HG02981 (cell line): ENCODE data around the gene CACNA1C.

Source experiments
- ATAC-seq: cut with Tn5 transposase; IDR thresholded peaks from one replicate; pipeline ENCODE4 v1.9.1; 2021; ENCODE audit warnings: mild to moderate bottlenecking, moderate library complexity; ENCODE audit not compliant: unreplicated experiment

The CACNA1C gene

GRCh38 chr12:2688381-2688931, 635.7 kb downstream of the CACNA1C start:
- ATAC-seq = no peak

DNA sequence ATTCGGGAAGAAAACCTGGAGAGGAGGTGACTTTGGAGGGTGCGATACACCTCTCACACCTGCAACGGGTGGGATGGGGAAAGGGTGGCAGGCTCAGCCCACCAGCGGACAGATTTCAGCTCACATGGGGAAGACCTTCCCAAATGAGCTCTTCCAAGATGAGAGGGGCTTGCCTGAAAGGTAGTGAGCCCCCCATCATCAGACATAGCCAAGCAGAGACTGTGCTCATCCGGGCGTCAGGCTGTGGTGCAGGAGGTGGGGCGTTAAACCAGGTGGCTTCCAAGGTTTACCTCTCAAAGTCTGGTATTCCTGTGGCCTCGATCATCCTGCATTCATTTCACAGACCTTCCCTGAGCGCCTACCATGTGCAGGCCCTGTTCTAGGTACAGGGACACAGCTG, 636.6 kb downstream of the CACNA1C start:
- ATAC-seq = no peak

- no peak for ATAC-seq
Measured at GRCh38 chr12:2689879-2690278, 637.1 kb downstream of the CACNA1C start.

GRCh38 chr12:2690348-2691005, 637.7 kb downstream of the CACNA1C start:
- ATAC-seq = no peak

GRCh38 chr12:2691006-2691344, 638.2 kb downstream of the CACNA1C start:
- peak; percentile 32 for ATAC-seq

DNA sequence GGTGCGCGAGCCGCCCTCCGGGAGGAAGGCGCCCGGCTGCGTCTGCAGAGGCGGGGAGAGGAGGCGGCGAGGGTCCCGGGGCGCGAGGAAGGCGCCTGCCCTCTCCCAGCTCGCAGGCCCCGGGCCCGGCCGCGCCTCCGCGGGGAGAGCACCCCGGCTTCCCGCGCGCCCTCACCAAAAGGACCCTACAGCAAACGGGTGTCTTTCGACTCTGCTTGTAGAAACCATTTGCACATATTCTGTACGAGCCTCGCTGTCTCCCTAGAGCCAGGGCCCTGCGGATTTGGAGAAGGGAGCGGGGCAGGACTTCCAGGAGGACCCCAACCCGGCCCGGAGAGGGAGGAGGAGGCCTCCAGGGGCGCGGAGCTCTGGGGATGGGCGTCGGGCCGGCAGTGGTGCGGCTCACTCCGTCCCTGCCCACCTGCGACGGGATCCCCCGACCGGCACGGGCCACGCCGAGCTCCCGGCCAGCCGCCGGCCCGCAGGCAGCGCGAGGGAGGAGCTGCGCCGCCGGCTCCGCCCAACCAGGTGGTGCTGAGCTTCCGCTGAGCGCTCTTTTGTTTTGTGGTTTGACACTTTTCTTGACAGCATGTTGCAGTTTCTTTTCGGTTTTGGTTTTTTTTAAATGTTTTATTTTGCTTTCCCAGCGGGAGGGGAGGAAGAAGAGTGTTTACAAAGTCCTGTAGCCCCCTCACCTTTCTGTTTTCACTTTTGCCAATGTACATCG, 638.7 kb downstream of the CACNA1C start:
- peak; percentile 56 for ATAC-seq

DNA sequence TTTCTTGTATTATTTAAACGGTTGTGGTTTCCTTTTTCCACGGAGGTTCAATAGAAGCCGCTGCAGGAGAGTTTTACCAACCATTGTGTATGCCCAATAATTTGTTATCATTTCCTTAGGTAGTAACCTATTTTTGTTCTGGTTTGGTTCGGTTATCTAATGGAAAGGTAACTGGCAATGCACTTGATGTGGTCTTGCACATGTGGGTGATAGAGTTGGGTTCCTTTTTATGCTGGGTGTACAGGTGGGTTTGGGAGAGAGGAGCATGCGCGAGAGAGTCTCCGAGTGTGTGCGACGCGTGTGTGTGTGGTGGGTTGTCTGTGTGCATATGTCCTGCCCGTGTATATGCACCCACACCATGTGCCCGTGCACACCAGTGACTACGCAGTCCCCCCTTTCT, 639.3 kb downstream of the CACNA1C start:
- no peak for ATAC-seq

DNA sequence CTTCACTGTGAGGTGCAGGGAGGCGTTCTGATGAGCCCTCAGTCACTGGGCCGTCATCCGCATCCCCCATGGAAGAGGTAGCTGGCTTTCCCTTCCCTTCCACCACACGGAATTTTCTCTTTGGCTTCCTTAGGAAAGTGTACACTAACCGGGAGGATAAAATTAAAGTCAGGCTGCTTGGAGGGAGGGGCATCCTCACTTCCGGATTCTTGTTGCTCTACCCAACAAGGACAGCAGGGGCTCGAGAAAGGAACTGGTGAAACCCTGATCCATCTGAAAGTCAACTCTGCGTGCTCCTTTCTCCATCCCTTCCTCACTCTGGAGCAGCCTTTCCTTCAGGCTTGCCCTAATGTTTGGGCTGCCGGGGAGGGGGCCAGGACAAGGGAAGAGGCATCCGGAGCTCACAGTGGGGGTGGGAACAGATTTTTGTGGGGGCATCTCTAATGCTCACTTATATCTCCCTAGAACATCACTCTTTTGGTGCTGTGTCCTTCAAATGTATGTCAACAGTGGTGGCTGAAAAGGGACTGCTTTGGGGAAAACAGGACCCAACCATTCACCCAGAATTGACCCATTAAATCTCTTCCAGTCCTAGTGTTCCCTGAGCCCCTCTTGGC, 640.6 kb downstream of the CACNA1C start:
- ATAC-seq = no peak

- no peak for ATAC-seq
Measured at GRCh38 chr12:2693980-2694610, 641.3 kb downstream of the CACNA1C start.

GRCh38 chr12:2696136-2696535, 643.3 kb downstream of the CACNA1C start:
- ATAC-seq = no peak

- ATAC-seq = no peak
Measured at GRCh38 chr12:2697057-2697800, 644.4 kb downstream of the CACNA1C start.

- ATAC-seq = no peak
Measured at GRCh38 chr12:2698566-2698965, 645.8 kb downstream of the CACNA1C start.

GRCh38 chr12:2710701-2711100, 657.9 kb downstream of the CACNA1C start:
- no peak for ATAC-seq

GRCh38 chr12:2719392-2719791, 666.6 kb downstream of the CACNA1C start:
- no peak for ATAC-seq

DNA sequence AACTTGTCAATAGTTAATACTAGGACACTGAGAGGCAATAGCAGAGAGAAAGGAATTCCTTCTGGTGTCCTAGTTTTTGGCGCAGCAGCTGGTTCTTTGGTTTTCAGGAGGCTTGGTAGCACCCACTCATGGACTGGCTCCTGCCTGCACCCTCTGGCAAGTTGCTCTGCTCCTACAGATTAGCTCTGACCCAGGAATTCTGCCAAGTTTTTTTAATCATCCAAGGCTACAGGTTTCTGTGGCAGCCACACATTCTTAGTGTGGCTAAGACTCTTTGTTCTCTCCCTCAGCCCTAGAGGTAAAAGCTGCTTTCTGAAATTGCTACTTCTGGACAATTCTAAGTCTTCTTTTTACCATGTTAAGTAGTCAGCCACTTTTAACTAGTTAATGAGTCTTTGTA, 670.0 kb downstream of the CACNA1C start:
- ATAC-seq = no peak

DNA sequence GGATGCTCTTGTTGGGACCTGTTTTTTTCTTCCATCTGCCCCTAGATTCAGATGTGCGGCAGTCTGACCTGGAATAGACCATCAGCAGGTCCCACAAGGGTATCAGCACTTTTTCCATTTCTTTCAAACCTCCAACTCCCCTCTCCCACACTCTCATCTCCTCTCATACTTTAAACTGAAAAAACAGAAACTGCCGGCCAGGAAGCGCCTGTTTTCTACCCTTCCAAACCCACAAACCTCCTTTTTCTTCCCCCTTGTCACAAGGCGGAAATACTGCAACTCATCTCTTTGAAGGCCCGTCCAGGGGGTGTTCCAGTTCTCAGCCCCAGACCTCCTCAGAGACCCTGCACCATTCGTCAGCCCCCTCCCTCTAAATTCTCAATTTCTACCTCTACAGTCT, 679.5 kb downstream of the CACNA1C start:
- ATAC-seq = no peak

GRCh38 chr12:2733493-2734355, 680.9 kb downstream of the CACNA1C start:
- ATAC-seq = no peak

DNA sequence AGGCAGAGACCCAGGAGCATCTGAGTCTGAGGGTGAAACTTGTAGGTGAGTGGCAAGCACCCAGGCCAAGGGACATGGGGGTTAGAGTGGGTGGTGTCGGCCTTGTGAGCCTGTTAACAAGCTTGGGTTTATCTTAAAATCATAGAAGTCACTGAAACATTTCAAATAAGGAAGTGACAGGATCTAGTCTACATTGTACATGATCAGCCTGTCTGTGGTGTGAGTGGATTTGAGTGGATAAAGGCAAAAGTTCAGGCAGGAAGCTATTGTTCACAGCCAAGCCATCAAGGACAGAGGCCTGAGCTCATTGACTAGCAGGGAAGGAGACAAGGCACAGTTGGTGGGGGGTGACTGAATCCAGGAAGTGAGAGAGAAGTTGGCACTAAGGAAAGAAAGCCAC, 682.6 kb downstream of the CACNA1C start:
- no peak for ATAC-seq

- ATAC-seq = no peak
Measured at GRCh38 chr12:2737656-2738241, 685.0 kb downstream of the CACNA1C start.

DNA sequence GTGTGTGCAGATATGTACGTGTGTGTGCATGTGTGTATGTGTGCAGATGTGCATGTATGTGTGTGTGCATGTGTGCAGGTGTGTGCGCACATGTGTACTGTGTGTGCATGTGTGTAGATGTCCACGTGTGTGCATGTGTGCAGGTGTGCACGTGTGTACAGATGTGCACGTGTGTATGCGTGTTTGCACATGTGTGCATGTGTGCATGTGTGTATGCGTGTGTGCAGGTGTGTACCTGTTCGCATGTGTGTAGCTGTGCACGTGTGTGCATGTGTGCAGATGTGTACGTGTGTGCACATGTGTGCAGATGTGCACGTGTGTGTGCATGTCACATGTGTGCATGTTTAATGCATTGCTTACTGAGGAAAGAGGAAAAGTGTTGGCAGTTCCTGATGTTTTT, 686.3 kb downstream of the CACNA1C start:
- no peak for ATAC-seq
